T-cell (primary cell): ENCODE measurements around the gene KDM2B. TPM values are rescaled to one million over a fixed set of nuclear protein-coding genes. Genes with fewer than 3 reads are reported as not detected.

ENCODE experiments used
- ATAC-seq, 4 experiments: fragments of 200-7000 bp in 3 of 4; fragments of 150-1000 bp in 1 of 4; cut with Tn5 transposase; replicated peaks in 1 of 4; 1 replicate in 3 of 4; 2 replicates in 1 of 4; pipeline ENCODE4 v1.10.0; 2021; ENCODE audit warnings: moderate library complexity in 3 of 4, mild to moderate bottlenecking in 2 of 4, moderate number of reproducible peaks in 1 of 4
- CTCF ChIA-PET, 2 donors: fragments of 300-600 bp; sonication (Branson Sonifier 250); formaldehyde crosslinking; loops; one replicate each; lab custom pipeline; 2022; ENCODE audit warnings: antibody characterized with exemption in 2 of 2; lab: Charles Lee
- POLR2A ChIA-PET, 2 donors: fragments of 300-600 bp; sonication (Branson Sonifier 250); formaldehyde crosslinking; loops; one replicate each; lab custom pipeline; 2022; ENCODE audit warnings: antibody characterized with exemption in 2 of 2; lab: Charles Lee
- DNase-seq, 35 experiments: peaks; one replicate each; pipeline versions ENCODE4 v3.0.0 to v3.0.0-alpha.2; 2013 to 2023
- H3K27ac ChIP-seq: one replicate; pipeline ENCODE4 v1.5.1; 2013; ENCODE audit warnings: low read length
- H3K27me3 ChIP-seq, 2 experiments: replicated peaks in 1 of 2; 1 replicate in 1 of 2; 2 replicates in 1 of 2; pipeline versions ENCODE4 v1.6.1 to v1.7.0; 2013; ENCODE audit warnings: low read length in 1 of 2, mixed read lengths in 1 of 2; ENCODE audit not compliant: control insufficient read depth in 2 of 2, insufficient read depth in 2 of 2; ENCODE audit errors: extremely low read depth in 1 of 2
- H3K36me3 ChIP-seq, 2 donors: 1 replicate in 1 of 2; 2 replicates in 1 of 2; pipeline versions ENCODE4 v1.6.1 to v1.7.0; 2013; ENCODE audit warnings: low read length in 1 of 2; ENCODE audit not compliant: control insufficient read depth in 2 of 2, insufficient read depth in 1 of 2; ENCODE audit errors: extremely low read depth in 1 of 2
- H3K4me1 ChIP-seq, 2 experiments: 1 replicate in 1 of 2; 2 replicates in 1 of 2; pipeline versions ENCODE4 v1.6.1 to v1.7.0; 2013; ENCODE audit warnings: low read length in 2 of 2, mixed read lengths in 1 of 2; ENCODE audit not compliant: insufficient read depth in 2 of 2, control insufficient read depth in 1 of 2; ENCODE audit errors: extremely low read depth in 1 of 2
- H3K4me3 ChIP-seq, 2 donors: 1 replicate in 1 of 2; 2 replicates in 1 of 2; pipeline versions ENCODE4 v1.5.1 to v1.7.0; 2013; ENCODE audit warnings: mild to moderate bottlenecking in 2 of 2, low read length in 1 of 2, moderate library complexity in 1 of 2; ENCODE audit not compliant: control insufficient read depth in 1 of 2; ENCODE audit errors: extremely low read depth in 1 of 2
- H3K9me3 ChIP-seq: 2 replicates; pipeline ENCODE4 v1.7.0; 2013
- H3K27ac Mint-ChIP-seq, 2 donors: one replicate each; pipeline ENCODE4 v1.8.0; 2020 to 2021; ENCODE audit warnings: mild to moderate bottlenecking in 2 of 2, mixed read lengths in 2 of 2
- H3K27me3 Mint-ChIP-seq, 2 donors: one replicate each; pipeline ENCODE4 v1.8.0; 2021 to 2022; ENCODE audit warnings: mixed read lengths in 2 of 2
- H3K36me3 Mint-ChIP-seq: one replicate; pipeline ENCODE4 v1.8.0; 2021; ENCODE audit warnings: mixed read lengths
- H3K4me1 Mint-ChIP-seq, 3 donors: one replicate each; pipeline ENCODE4 v1.8.0; 2020 to 2022; ENCODE audit warnings: mixed read lengths in 3 of 3, mild to moderate bottlenecking in 1 of 3
- H3K4me3 Mint-ChIP-seq, 3 donors: one replicate each; pipeline ENCODE4 v1.8.0; 2020 to 2022; ENCODE audit warnings: mild to moderate bottlenecking in 3 of 3, mixed read lengths in 3 of 3, moderate library complexity in 3 of 3
- H3K9me3 Mint-ChIP-seq, 3 donors: one replicate each; pipeline ENCODE4 v1.8.0; 2020 to 2022; ENCODE audit warnings: mixed read lengths in 3 of 3
- WGBS: methylation state at CpG from one replicate; pipeline ENCODE4 v1.1.5; 2013; ENCODE audit warnings: missing lambda C conversion rate; ENCODE audit not compliant: insufficient coverage; 5-methylcytosine and 5-hydroxymethylcytosine counted together
- total RNA-seq, 35 experiments: library from RNA in 6 of 35; stranded (reverse) in 6 of 35; fragments of 120-200 nt in 1 of 35; gene quantifications; one replicate each; pipeline versions ENCODE4 v1.2.1 to v1.2.4 and lab custom pipeline; 2013 to 2026

KDM2B gene
- total RNA-seq, 5 donors from 2014 or later (not counting 1 experiment from before 2014, with no cell fraction given) = 74.1 to 102 (median 95.8) TPM

DNA sequence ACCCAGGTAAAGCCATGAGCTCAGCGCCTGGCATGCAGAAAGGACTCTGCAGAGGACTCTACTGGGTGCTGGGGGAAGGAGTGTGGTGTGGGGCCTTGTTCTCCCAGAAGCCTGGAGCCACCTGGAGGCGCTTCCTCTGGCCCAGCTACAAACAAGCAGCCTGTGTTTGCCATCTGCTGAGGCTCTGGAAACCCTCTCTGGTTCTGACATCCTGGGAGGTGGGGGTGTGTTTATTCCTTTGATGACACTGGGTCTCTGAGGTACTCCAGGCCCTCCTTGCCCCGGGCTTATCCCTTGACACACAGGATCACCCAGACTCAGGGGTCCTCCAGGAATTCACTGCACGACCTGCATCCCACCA lies 136.0 kb downstream of the KDM2B start:
- Mint-ChIP-seq H3K27me3 (no peaks in the 10 kb centered on the region), H3K4me1 (peaks cover 6 to 10% (median 9%) of the 10 kb centered on the region in 3 donors), H3K36me3 (peaks cover 21% of the 10 kb centered on the region), H3K9me3 (no peaks in the 10 kb centered on the region), H3K4me3 (no peak overlapping the region), H3K27ac (no peak overlapping the region)
- Histone ChIP-seq H3K36me3 (peaks cover 32 to 56% of the 10 kb centered on the region in 2 donors), H3K9me3 (no peaks in the 10 kb centered on the region), H3K4me1 (peaks cover 0 to 5% of the 10 kb centered on the region in 2 experiments), H3K27ac (no peak overlapping the region), H3K4me3 (no peak overlapping the region), H3K27me3 (no peaks in the 10 kb centered on the region)
- ATAC-seq = no peak
- WGBS = 93% methylated on average over 3 of the region's 4 CpGs
- ChIA-PET POLR2A (no interaction called here), CTCF (no interaction called here)
- no peak for DNase-seq

DNA sequence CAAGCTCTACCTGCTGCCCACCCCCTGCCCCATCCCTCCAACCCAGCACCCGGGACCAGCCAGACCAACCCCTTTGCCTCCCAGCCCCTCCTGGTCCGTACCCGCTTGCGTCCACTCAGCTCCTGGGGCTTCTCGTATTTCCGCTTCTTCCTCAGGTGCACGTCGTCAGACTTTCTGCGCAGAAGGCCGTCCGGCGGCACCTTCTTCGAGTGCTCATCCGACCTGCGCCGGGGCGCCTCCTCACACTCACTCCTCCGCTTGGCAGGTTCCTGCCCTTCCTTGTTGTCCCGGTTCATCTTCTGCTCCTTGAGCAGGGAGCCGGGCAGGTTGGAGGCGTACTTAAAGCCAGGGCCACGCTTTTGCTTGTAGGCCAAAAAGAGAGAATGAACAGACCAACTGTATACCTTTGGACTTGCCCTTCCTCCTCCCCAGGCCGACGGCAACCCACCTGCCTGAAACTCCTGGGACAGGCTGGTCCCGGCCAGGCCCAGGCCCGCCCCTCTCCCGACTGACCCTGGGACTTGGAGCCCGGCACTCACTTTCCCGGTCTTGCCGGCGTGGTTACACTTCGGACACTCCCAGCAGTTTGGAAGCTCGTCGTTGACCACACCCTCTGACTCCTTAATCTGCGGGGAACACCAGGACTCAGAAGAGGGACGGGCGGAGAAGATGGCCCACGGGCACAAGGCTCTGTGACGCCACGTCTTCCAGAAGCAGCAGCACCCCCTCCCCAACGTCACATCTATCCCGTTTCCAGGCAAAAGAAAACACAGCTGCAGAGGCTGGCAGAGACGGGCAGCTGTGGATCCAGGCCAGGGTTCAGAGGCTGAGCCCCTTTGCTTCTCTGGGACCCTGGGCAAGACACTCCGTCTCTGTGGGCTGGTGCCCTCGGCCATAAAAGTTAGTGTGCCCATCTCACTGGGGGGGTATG lies 136.6 kb downstream of the KDM2B start:
- ATAC-seq (peak in 1 of 4 experiments; percentile 19), DNase-seq (no peak)
- Histone ChIP-seq H3K36me3 (peaks cover 36 to 62% of the 10 kb centered on the region in 2 donors), H3K4me1 (peaks cover 0 to 5% of the 10 kb centered on the region in 2 experiments), H3K27me3 (no peaks in the 10 kb centered on the region), H3K27ac (no peak overlapping the region), H3K4me3 (no peak overlapping the region), H3K9me3 (no peaks in the 10 kb centered on the region)
- ChIA-PET CTCF (interaction anchor here (0.6 to 2.5 kb wide), 3 partner anchors 12 to 109 kb away, joined by 4 to 16 read pairs (median 15); no protein-coding TSS in a partner anchor), POLR2A (no interaction called here)
- H3K27ac Mint-ChIP-seq = peak overlapping the region in 1 of 2 donors; percentile 11
- peaks cover 22% of the 10 kb centered on the region for H3K36me3 Mint-ChIP-seq
- peaks cover 4 to 9% (median 6%) of the 10 kb centered on the region in 3 donors for H3K4me1 Mint-ChIP-seq
- H3K4me3 Mint-ChIP-seq = no peak overlapping the region
- H3K9me3 Mint-ChIP-seq = no peaks in the 10 kb centered on the region
- no peaks in the 10 kb centered on the region for H3K27me3 Mint-ChIP-seq
- 96% methylated on average over 36 of the region's 45 CpGs for WGBS

DNA sequence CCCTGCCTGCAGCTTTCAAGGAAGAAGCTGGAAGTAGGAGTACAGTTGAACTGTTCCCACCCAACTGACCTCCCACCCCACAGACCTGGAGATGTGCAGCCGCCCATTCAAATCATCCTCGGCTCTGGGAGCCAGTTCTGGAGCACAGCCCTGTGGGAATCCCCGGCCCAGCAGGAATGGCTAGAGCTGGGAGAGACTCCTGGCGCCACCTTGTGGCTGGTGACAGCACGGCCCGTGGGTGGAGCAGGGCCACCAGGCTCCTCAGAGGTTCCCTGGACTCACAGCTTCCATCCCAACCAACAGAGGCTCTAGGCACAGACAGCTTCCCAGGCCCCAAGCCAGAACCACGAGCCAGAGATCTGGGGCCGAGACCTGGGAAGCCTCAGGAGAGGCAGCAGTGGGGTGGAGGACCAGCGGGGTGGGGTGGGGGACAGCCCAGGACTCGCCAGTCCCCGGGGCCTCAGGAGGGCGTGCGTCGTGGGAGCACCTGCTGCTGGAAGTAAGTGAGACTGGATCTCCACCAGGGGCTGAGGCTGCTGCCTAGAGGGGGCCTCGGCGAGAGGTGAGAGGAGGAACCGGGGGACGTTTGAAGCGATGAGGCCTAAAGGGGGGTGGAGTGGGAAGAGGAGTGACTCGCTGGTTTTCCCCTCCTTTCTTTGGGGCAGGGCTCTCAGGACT lies 137.5 kb downstream of the KDM2B start:
- ATAC-seq = peak; percentile 66 to 80 (median 79)
- POLR2A ChIA-PET = no interaction called here
- H3K36me3 ChIP-seq = peaks cover 31 to 65% of the 10 kb centered on the region in 2 donors

DNA sequence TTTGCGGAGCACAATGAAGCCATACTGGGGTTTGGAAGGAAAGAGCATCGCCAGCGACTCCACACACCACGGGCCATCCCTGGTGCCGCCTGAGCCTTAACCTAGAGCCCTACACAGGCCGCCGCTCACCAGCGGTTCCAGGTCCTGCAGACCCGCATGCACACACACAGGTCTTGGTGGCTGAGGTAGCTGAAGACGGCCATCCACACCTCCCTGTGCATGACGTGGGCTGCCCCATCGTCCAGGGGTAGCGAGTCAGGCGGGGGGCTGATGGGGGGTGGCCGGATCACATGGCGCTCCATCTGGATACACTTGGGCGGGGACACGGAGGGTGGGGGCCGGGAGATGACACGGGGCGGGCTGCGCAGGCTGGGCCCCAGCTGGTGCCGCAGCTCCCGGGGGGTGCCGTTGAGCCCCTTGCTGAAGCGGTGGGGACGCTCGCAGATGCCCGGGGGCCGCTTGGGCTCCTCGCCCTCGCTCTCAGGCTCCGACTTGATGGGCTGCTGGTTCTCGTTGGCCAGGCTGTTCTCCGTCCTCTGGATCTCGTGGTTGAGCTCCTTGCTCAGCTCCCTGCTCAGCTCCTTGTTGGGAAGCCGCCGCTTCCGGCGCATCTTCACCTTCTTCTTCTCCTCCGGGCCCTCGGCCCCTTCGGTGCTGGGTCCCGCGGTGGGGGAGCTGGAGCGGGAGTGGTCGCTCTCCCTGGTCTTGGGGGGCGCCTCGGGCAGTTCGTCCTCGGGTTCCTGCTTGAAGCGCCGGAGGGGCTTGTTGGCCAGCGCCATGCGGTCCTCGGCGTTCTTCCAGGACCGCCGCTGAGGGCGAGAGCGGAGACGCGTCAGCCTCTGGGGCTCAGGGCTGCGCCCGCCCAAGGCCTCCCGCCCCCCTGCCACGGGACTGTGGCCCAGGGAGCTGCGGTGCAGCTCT lies 138.5 kb downstream of the KDM2B start:
- Mint-ChIP-seq H3K4me1 (peaks cover 0 to 2% (median 2%) of the 10 kb centered on the region in 3 donors), H3K4me3 (no peak overlapping the region), H3K9me3 (no peaks in the 10 kb centered on the region), H3K36me3 (peaks cover 29% of the 10 kb centered on the region), H3K27me3 (no peaks in the 10 kb centered on the region), H3K27ac (no peak overlapping the region)
- DNase-seq = no peak
- CTCF ChIA-PET = interaction anchor here (0.6 to 2.5 kb wide), 11 partner anchors 9 to 562 kb away, joined by 3 to 16 read pairs (median 4); partner anchors contain the start of gene ANAPC5 (in 1 of the 2)
- H3K36me3 ChIP-seq = peaks cover 31 to 68% of the 10 kb centered on the region in 2 donors
- no peak overlapping the region for H3K27ac ChIP-seq
- H3K9me3 ChIP-seq = no peaks in the 10 kb centered on the region
- peaks cover 0 to 5% of the 10 kb centered on the region in 2 experiments for H3K4me1 ChIP-seq
- no peak for ATAC-seq
- no peak overlapping the region for H3K4me3 ChIP-seq
- POLR2A ChIA-PET = interaction anchor here in 1 of 2 donors (0.6 kb wide), 1 partner anchor 650 kb away, joined by 3 read pairs; no protein-coding TSS in a partner anchor
- WGBS = 98% methylated on average over 57 of the region's 68 CpGs
- H3K27me3 ChIP-seq = no peaks in the 10 kb centered on the region

More for the DNA sequence above, 137.5 kb downstream of the KDM2B start:
- CTCF ChIA-PET = interaction anchor here (0.6 to 2.5 kb wide), 9 partner anchors 10 to 109 kb away, joined by 3 to 16 read pairs (median 4); partner anchors contain the start of gene ANAPC5 (in 1 of the 2)
- peaks cover 0 to 5% of the 10 kb centered on the region in 2 experiments for H3K4me1 ChIP-seq
- H3K9me3 ChIP-seq = no peaks in the 10 kb centered on the region
- no peak overlapping the region for H3K27ac Mint-ChIP-seq
- no peak overlapping the region for H3K27ac ChIP-seq
- H3K36me3 Mint-ChIP-seq = peaks cover 20% of the 10 kb centered on the region
- no peaks in the 10 kb centered on the region for H3K27me3 ChIP-seq
- H3K4me1 Mint-ChIP-seq = peaks cover under 1 to 2% (median 2%) of the 10 kb centered on the region in 3 donors
- H3K27me3 Mint-ChIP-seq = no peaks in the 10 kb centered on the region
- DNase-seq = peak in 34 of 35 experiments; percentile 27 to 73 (median 50)
- no peaks in the 10 kb centered on the region for H3K9me3 Mint-ChIP-seq
- WGBS = 68% methylated on average over 13 of the region's 20 CpGs
- no peak overlapping the region for H3K4me3 Mint-ChIP-seq
- H3K4me3 ChIP-seq = no peak overlapping the region

DNA sequence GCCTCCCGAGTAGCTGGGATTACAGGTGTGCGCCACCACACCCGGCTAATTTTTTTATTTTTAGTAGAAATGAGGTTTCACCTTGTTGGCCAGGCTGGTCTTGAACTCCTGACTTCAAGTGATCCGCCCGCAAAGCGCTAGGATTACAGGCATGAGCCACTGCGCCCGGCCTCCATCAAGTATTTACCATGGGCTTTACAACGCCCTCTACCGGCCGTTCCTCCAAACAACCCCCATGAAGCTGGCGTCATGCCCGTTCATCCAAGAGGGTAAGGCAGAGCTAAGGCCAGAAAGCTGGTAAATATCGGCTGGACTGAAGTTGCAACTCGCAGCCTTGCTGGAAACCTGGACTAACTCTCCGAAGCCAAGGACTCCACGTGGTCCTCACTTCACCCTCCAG lies 139.3 kb downstream of the KDM2B start:
- ChIA-PET POLR2A (no interaction called here), CTCF (interaction anchor here (0.6 to 2.5 kb wide), 3 partner anchors 9 to 107 kb away, joined by 4 to 16 read pairs (median 6); no protein-coding TSS in a partner anchor)
- Mint-ChIP-seq H3K27me3 (no peaks in the 10 kb centered on the region), H3K4me3 (no peak overlapping the region), H3K9me3 (peaks cover 3 to 6% (median 3%) of the 10 kb centered on the region in 3 donors), H3K27ac (no peak overlapping the region), H3K4me1 (peaks cover 0 to 2% (median 2%) of the 10 kb centered on the region in 3 donors), H3K36me3 (peaks cover 35% of the 10 kb centered on the region)
- no peaks in the 10 kb centered on the region for H3K27me3 ChIP-seq
- peaks cover 34 to 65% of the 10 kb centered on the region in 2 donors for H3K36me3 ChIP-seq
- 94% methylated on average over 16 of the region's 17 CpGs for WGBS
- no peaks in the 10 kb centered on the region for H3K9me3 ChIP-seq
- peaks cover 0 to 5% of the 10 kb centered on the region in 2 experiments for H3K4me1 ChIP-seq
- no peak for DNase-seq
- no peak overlapping the region for H3K4me3 ChIP-seq
- no peak for ATAC-seq
- H3K27ac ChIP-seq = no peak overlapping the region
